HepG2 (cell line): ENCODE results near the gene NOL4L. TPM values are rescaled to one million over a fixed set of nuclear protein-coding genes. Genes with fewer than 3 reads are reported as not detected.

ENCODE experiments used
- HNRNPK ChIP-seq: fragments of 200-400 bp; formaldehyde crosslinking; IDR thresholded peaks from 2 replicates; pipeline ENCODE4 v1.6.1; 2018; ENCODE audit warnings: low read length, low read depth, moderate library complexity, mild to moderate bottlenecking; ENCODE audit not compliant: poor library complexity, severe bottlenecking
- KLF11 ChIP-seq: IDR thresholded peaks from 2 replicates; pipeline ENCODE4 v1.6.1; 2016; ENCODE audit warnings: missing compliant biosample characterization
- MXD4 ChIP-seq: IDR thresholded peaks from 2 replicates; pipeline ENCODE4 v1.6.1; 2016; ENCODE audit warnings: mild to moderate bottlenecking, missing biosample characterization, missing genetic modification reagents
- NR2F6 ChIP-seq, 2 experiments: IDR thresholded peaks; 2 replicates each; pipeline ENCODE4 v1.6.1; 2016; ENCODE audit warnings: antibody characterized with exemption in 1 of 2, mild to moderate bottlenecking in 1 of 2
- REPIN1 ChIP-seq: sonication (generic); formaldehyde crosslinking; IDR thresholded peaks from 2 replicates; pipeline ENCODE4 v1.8.0; 2022; ENCODE audit warnings: missing genetic modification reagents, low read depth, mild to moderate bottlenecking, borderline replicate concordance
- REXO4 ChIP-seq: sonication (generic); formaldehyde crosslinking; IDR thresholded peaks from 2 replicates; pipeline ENCODE4 v1.8.0; 2022; ENCODE audit warnings: missing genetic modification reagents, mild to moderate bottlenecking, borderline replicate concordance
- TAF1 ChIP-seq: sonication (generic); formaldehyde crosslinking; IDR thresholded peaks from 2 replicates; pipeline ENCODE4 v1.4.0; 2020; ENCODE audit warnings: missing genetic modification reagents
- TIGD3 ChIP-seq: sonication (generic); formaldehyde crosslinking; IDR thresholded peaks from 2 replicates; pipeline ENCODE4 v1.5.1; 2020; ENCODE audit warnings: mild to moderate bottlenecking, missing genetic modification reagents, borderline replicate concordance
- ZBTB7A ChIP-seq: sonication (generic); formaldehyde crosslinking; IDR thresholded peaks from 2 replicates; pipeline ENCODE4 v1.8.0; 2022; ENCODE audit warnings: mild to moderate bottlenecking, missing genetic modification reagents
- ZHX2 ChIP-seq, 2 experiments: sonication (generic) in 1 of 2; formaldehyde crosslinking in 1 of 2; IDR thresholded peaks; 2 replicates each; pipeline versions ENCODE4 v1.6.1 to v1.9.0; 2014 to 2022; ENCODE audit warnings: antibody characterized with exemption in 1 of 2, borderline replicate concordance in 1 of 2, inconsistent platforms in 1 of 2, low read depth in 1 of 2, missing genetic modification reagents in 1 of 2
- ZNF33A ChIP-seq: sonication (generic); formaldehyde crosslinking; IDR thresholded peaks from 2 replicates; pipeline ENCODE4 v1.5.1; 2020; ENCODE audit warnings: missing genetic modification reagents, mild to moderate bottlenecking, moderate library complexity, borderline replicate concordance
- ZNF563 ChIP-seq: sonication (generic); formaldehyde crosslinking; IDR thresholded peaks from 2 replicates; pipeline ENCODE4 v1.8.0; 2022; ENCODE audit warnings: mild to moderate bottlenecking, moderate library complexity, missing genetic modification reagents
- ZNF564 ChIP-seq: sonication (generic); formaldehyde crosslinking; IDR thresholded peaks from 2 replicates; pipeline ENCODE4 v1.8.1; 2023; ENCODE audit warnings: mild to moderate bottlenecking, missing genetic modification reagents
- ZNF616 ChIP-seq: sonication (generic); formaldehyde crosslinking; IDR thresholded peaks from 2 replicates; pipeline ENCODE4 v1.5.0; 2020; ENCODE audit warnings: low read depth, mild to moderate bottlenecking, missing genetic modification reagents
- ZNF687 ChIP-seq: sonication (generic); formaldehyde crosslinking; IDR thresholded peaks from 2 replicates; pipeline ENCODE4 v1.5.1; 2020; ENCODE audit warnings: mild to moderate bottlenecking, missing genetic modification reagents, moderate library complexity
- ZNF776 ChIP-seq: sonication (generic); formaldehyde crosslinking; IDR thresholded peaks from 2 replicates; pipeline ENCODE4 v1.4.0; 2020; ENCODE audit warnings: mild to moderate bottlenecking, missing genetic modification reagents
- ZNF790 ChIP-seq: sonication (generic); formaldehyde crosslinking; IDR thresholded peaks from 2 replicates; pipeline ENCODE4 v1.8.0; 2022; ENCODE audit warnings: missing genetic modification reagents, mild to moderate bottlenecking, borderline replicate concordance
- polyA plus RNA-seq, 8 experiments: library from polyadenylated mRNA; depleted of rRNA in 3 of 8; stranded (reverse) in 7 of 8; unstranded in 1 of 8; fragments of >200 nt; fragmentation: Illumina TruSeq in 4 of 8; extraction: Trizol in 4 of 8; gene quantifications; 2 replicates each; pipeline versions ENCODE4 v1.2.1 to v1.2.3, GENCODE V29; 2011 to 2016; ENCODE audit warnings: low read depth in 4 of 8, missing spikeins in 1 of 8, mixed read lengths in 1 of 8; ENCODE audit not compliant: insufficient read depth in 1 of 8
- total RNA-seq, 5 experiments: library from RNA; depleted of rRNA; stranded (reverse); fragments of >200 nt; fragmentation: Illumina TruSeq; extraction: Trizol; gene quantifications; 2 replicates each; pipeline ENCODE4 v1.2.3, GENCODE V29; 2016; ENCODE audit warnings: low read depth in 1 of 5

Gene NOL4L
- total and polyA plus RNA-seq, 2 of the 13 experiments (the other 11 are each of a cell fraction or from before 2014, with no cell fraction given), result 16.6 to 35.4 TPM

- no peak for TF ChIP-seq ZHX2 (IDR thresholded peaks at IDR 0.05; ENCODE audit: low read depth)
- TF ChIP-seq ZHX2 (CRISPR knock-in tag; IDR thresholded peaks at IDR 0.05; ENCODE audit: borderline replicate concordance), result 0 out of 2 replicates have a peak, but pooled peaks have one; percentile 27
- TF ChIP-seq MXD4 (CRISPR knock-in tag), result no peak
- no peak for TF ChIP-seq REXO4 (CRISPR knock-in tag)
- 0 out of 2 replicates have a peak, but pooled peaks have one; percentile 6 for TF ChIP-seq ZNF790 (CRISPR knock-in tag)
- 0 out of 2 replicates have a peak, but pooled peaks have one; percentile 31 for TF ChIP-seq ZNF687 (CRISPR knock-in tag)
- no peak for TF ChIP-seq TAF1 (CRISPR knock-in tag)
- no peak for TF ChIP-seq REPIN1 (CRISPR knock-in tag)
- TF ChIP-seq TIGD3, result no peak
- no peak for TF ChIP-seq ZNF564 (CRISPR knock-in tag)
- TF ChIP-seq ZNF33A (CRISPR knock-in tag), result 0 out of 2 replicates have a peak, but pooled peaks have one; percentile 36
- TF ChIP-seq ZNF776 (CRISPR knock-in tag), result no peak
- TF ChIP-seq KLF11, result no peak
- TF ChIP-seq HNRNPK, result no peak
- TF ChIP-seq NR2F6 (IDR thresholded peaks at IDR 0.05), result no peak; the same call in 1 of the 2 replicates
- TF ChIP-seq NR2F6 (CRISPR knock-in tag; IDR thresholded peaks at IDR 0.05), result no peak
- TF ChIP-seq ZBTB7A (CRISPR knock-in tag), result peak; percentile 34; the same call in 1 of the 2 replicates
- TF ChIP-seq ZNF616, result no peak
- 0 out of 2 replicates have a peak, but pooled peaks have one; percentile 20 for TF ChIP-seq ZNF563 (CRISPR knock-in tag)
Observed at GRCh38 chr20:32511358-32512046, 73.6 kb downstream of the NOL4L start (continued).
